H9 (cell line): Measurements from ENCODE around the gene WDR27. TPM values are rescaled to one million over a fixed set of nuclear protein-coding genes. Genes with fewer than 3 reads are reported as not detected.

Experiments used
- DNase-seq: peaks from one replicate; pipeline ENCODE4 v3.0.0-alpha.2; 2017
- H2AFZ ChIP-seq: one replicate; pipeline ENCODE4 v1.6.1; 2013; ENCODE audit warnings: mild to moderate bottlenecking, low read length, control low read depth, moderate library complexity
- H2AK5ac ChIP-seq: 2 replicates; pipeline ENCODE4 v1.6.1; 2013; ENCODE audit warnings: low read length, control low read depth, mixed read lengths; ENCODE audit not compliant: insufficient read length
- H2BK120ac ChIP-seq: one replicate; pipeline ENCODE4 v1.6.1; 2013; ENCODE audit warnings: low read depth, mild to moderate bottlenecking, low read length, control low read depth, inconsistent platforms; ENCODE audit not compliant: poor library complexity, severe bottlenecking
- H2BK12ac ChIP-seq: 2 replicates; pipeline ENCODE4 v1.6.1; 2013; ENCODE audit warnings: low read length, control low read depth, mixed read lengths, low read depth; ENCODE audit not compliant: insufficient read length
- H2BK15ac ChIP-seq: 2 replicates; pipeline ENCODE4 v1.6.1; 2013; ENCODE audit warnings: low read depth, low read length, control low read depth
- H2BK20ac ChIP-seq: one replicate; pipeline ENCODE4 v1.6.1; 2013; ENCODE audit warnings: low read depth, mild to moderate bottlenecking, low read length, control low read depth, inconsistent platforms; ENCODE audit not compliant: poor library complexity, severe bottlenecking
- H2BK5ac ChIP-seq: 2 replicates; pipeline ENCODE4 v1.6.1; 2013; ENCODE audit warnings: low read length, control low read depth, mixed read lengths; ENCODE audit not compliant: insufficient read length
- H3K14ac ChIP-seq: 2 replicates; pipeline ENCODE4 v1.6.1; 2013; ENCODE audit warnings: low read length, control low read depth; ENCODE audit not compliant: insufficient read depth
- H3K18ac ChIP-seq: 2 replicates; pipeline ENCODE4 v1.6.1; 2013; ENCODE audit warnings: low read depth, mild to moderate bottlenecking, mixed read lengths, low read length, control low read depth; ENCODE audit not compliant: insufficient read length
- H3K23ac ChIP-seq: 2 replicates; pipeline ENCODE4 v1.6.1; 2013; ENCODE audit warnings: low read length, control low read depth, mixed read lengths, low read depth; ENCODE audit not compliant: insufficient read length
- H3K23me2 ChIP-seq: 2 replicates; pipeline ENCODE4 v1.6.1; 2013; ENCODE audit warnings: low read depth, mild to moderate bottlenecking, mixed read lengths, low read length, control low read depth; ENCODE audit not compliant: insufficient read length, poor library complexity, severe bottlenecking
- H3K27ac ChIP-seq: 2 replicates; pipeline ENCODE4 v1.5.1; 2013; ENCODE audit warnings: low read length, control low read depth, mixed read lengths, low read depth; ENCODE audit not compliant: insufficient read length
- H3K27me3 ChIP-seq: 2 replicates; pipeline ENCODE4 v1.6.1; 2013; ENCODE audit warnings: low read length, control low read depth, inconsistent platforms; ENCODE audit not compliant: insufficient read depth
- H3K4ac ChIP-seq: 2 replicates; pipeline ENCODE4 v1.6.1; 2013; ENCODE audit warnings: low read depth, mild to moderate bottlenecking, control low read depth, inconsistent platforms, low read length, moderate library complexity
- H3K4me1 ChIP-seq: 2 replicates; pipeline ENCODE4 v1.6.1; 2013; ENCODE audit warnings: low read length, control low read depth, inconsistent platforms; ENCODE audit not compliant: insufficient read depth
- H3K4me2 ChIP-seq: 2 replicates; pipeline ENCODE4 v1.6.1; 2013; ENCODE audit warnings: low read length, control low read depth, mixed read lengths; ENCODE audit not compliant: insufficient read length, insufficient read depth
- H3K56ac ChIP-seq: 2 replicates; pipeline ENCODE4 v1.6.1; 2013; ENCODE audit warnings: low read depth, mild to moderate bottlenecking, mixed read lengths, low read length, control low read depth; ENCODE audit not compliant: insufficient read length
- H3K79me1 ChIP-seq: 2 replicates; pipeline ENCODE4 v1.6.1; 2013; ENCODE audit warnings: low read depth, mild to moderate bottlenecking, moderate library complexity, low read length, control low read depth, inconsistent platforms; ENCODE audit not compliant: insufficient read depth, poor library complexity, severe bottlenecking
- H3K79me2 ChIP-seq: 2 replicates; pipeline ENCODE4 v1.6.1; 2013; ENCODE audit warnings: low read length, control low read depth, inconsistent platforms; ENCODE audit not compliant: insufficient read depth
- H3K9ac ChIP-seq: 2 replicates; pipeline ENCODE4 v1.6.1; 2013; ENCODE audit warnings: low read length, control low read depth, mixed read lengths; ENCODE audit not compliant: insufficient read length; ENCODE audit errors: extremely low read depth
- H3K9me3 ChIP-seq: one replicate; pipeline ENCODE4 v1.6.1; 2013; ENCODE audit warnings: low read depth, low read length, inconsistent platforms; ENCODE audit not compliant: control insufficient read depth
- H3T11ph ChIP-seq: one replicate; pipeline ENCODE4 v1.6.1; 2013; ENCODE audit warnings: mild to moderate bottlenecking, low read length, control low read depth, inconsistent platforms
- H4K20me1 ChIP-seq: one replicate; pipeline ENCODE4 v1.6.1; 2013; ENCODE audit not compliant: control insufficient read depth, insufficient read length, insufficient read depth
- H4K5ac ChIP-seq: 2 replicates; pipeline ENCODE4 v1.6.1; 2013; ENCODE audit warnings: low read depth, mild to moderate bottlenecking, mixed read lengths, low read length, control low read depth; ENCODE audit not compliant: insufficient read length
- H4K8ac ChIP-seq: replicated peaks from 2 replicates; pipeline ENCODE4 v1.6.1; 2013; ENCODE audit warnings: low read length, control low read depth, mixed read lengths, low read depth; ENCODE audit not compliant: insufficient read length
- H4K91ac ChIP-seq: 2 replicates; pipeline ENCODE4 v1.6.1; 2013; ENCODE audit warnings: low read depth, mild to moderate bottlenecking, moderate library complexity, mixed read lengths, low read length, control low read depth; ENCODE audit not compliant: insufficient read length
- H3K27ac Mint-ChIP-seq, 3 experiments: 2 replicates in 2 of 3; 3 replicates in 1 of 3; pipeline ENCODE4 v1.8.0; 2020 to 2021; ENCODE audit warnings: mixed read lengths in 3 of 3, mild to moderate bottlenecking in 1 of 3, moderate library complexity in 1 of 3
- H3K27me3 Mint-ChIP-seq: 2 replicates; pipeline ENCODE4 v1.8.0; 2021; ENCODE audit warnings: low read depth, mild to moderate bottlenecking, moderate library complexity, mixed read lengths
- H3K36me3 Mint-ChIP-seq, 3 experiments: 2 replicates in 2 of 3; 3 replicates in 1 of 3; pipeline ENCODE4 v1.8.0; 2020 to 2021; ENCODE audit warnings: low read depth in 3 of 3, mixed read lengths in 3 of 3; ENCODE audit not compliant: insufficient read depth in 1 of 3
- H3K4me1 Mint-ChIP-seq, 2 experiments: 2 replicates each; pipeline ENCODE4 v1.8.0; 2020; ENCODE audit warnings: mixed read lengths in 2 of 2
- H3K4me3 Mint-ChIP-seq, 2 experiments: 2 replicates in 1 of 2; 3 replicates in 1 of 2; pipeline ENCODE4 v1.8.0; 2020 to 2021; ENCODE audit warnings: mild to moderate bottlenecking in 2 of 2, mixed read lengths in 2 of 2, moderate library complexity in 1 of 2
- H3K9me3 Mint-ChIP-seq, 2 experiments: 2 replicates in 1 of 2; 3 replicates in 1 of 2; pipeline ENCODE4 v1.8.0; 2020; ENCODE audit warnings: mild to moderate bottlenecking in 2 of 2, mixed read lengths in 2 of 2, moderate library complexity in 1 of 2
- total RNA-seq: library from RNA; stranded (reverse); gene quantifications from 2 replicates; pipeline ENCODE4 v1.2.1, GENCODE V29; 2021
- TF ChIP-seq, protein P1 (sequence below): fragments of 200-600 bp; sonication (generic); conservative IDR thresholded peaks from 3 replicates; pipeline ENCODE4 v1.8.0; 2021; ENCODE audit warnings: antibody characterized with exemption, mild to moderate bottlenecking

WDR27 gene
- total RNA-seq, 1 experiment from 2014 or later, result 48.7 TPM

DNA sequence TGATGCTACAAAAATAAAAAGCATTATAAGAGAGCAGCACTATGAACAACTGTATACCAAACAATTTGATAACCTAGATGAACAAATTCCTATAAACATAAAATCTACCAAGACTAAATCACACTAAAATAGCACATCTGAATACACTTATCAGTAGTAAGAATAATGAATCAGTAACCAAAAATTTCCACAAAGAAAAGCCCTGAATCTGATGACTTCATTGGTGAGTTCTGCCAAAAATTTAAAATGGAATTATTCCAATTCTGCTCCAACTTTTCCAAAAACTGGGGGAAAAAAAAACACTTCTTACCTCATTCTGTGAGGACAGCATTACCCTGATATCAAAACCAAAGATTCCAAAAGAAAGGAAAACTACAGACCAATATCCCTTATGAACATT is 206.2 kb downstream of the WDR27 start:
- TF ChIP-seq, protein P1, sequence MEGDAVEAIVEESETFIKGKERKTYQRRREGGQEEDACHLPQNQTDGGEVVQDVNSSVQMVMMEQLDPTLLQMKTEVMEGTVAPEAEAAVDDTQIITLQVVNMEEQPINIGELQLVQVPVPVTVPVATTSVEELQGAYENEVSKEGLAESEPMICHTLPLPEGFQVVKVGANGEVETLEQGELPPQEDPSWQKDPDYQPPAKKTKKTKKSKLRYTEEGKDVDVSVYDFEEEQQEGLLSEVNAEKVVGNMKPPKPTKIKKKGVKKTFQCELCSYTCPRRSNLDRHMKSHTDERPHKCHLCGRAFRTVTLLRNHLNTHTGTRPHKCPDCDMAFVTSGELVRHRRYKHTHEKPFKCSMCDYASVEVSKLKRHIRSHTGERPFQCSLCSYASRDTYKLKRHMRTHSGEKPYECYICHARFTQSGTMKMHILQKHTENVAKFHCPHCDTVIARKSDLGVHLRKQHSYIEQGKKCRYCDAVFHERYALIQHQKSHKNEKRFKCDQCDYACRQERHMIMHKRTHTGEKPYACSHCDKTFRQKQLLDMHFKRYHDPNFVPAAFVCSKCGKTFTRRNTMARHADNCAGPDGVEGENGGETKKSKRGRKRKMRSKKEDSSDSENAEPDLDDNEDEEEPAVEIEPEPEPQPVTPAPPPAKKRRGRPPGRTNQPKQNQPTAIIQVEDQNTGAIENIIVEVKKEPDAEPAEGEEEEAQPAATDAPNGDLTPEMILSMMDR, result no peak
- no peak overlapping the region for H3K14ac ChIP-seq
- no peaks in the 10 kb centered on the region for H3K4me1 ChIP-seq
- H3K27me3 Mint-ChIP-seq, result no peaks in the 10 kb centered on the region
- no peak overlapping the region for H2BK20ac ChIP-seq
- no peak for DNase-seq
- H3K23me2 ChIP-seq, result no peaks in the 10 kb centered on the region
- no peak overlapping the region for H3T11ph ChIP-seq
- no peak overlapping the region for H3K18ac ChIP-seq
- H3K27me3 ChIP-seq, result no peaks in the 10 kb centered on the region
- H2BK120ac ChIP-seq, result no peak overlapping the region
- no peaks in the 10 kb centered on the region for H3K79me1 ChIP-seq
- no peak overlapping the region for H2AK5ac ChIP-seq
- H3K4me1 Mint-ChIP-seq, result 0 out of 4 replicates have a peak, but pooled peaks cover 0 to 2% of the 10 kb centered on the region in 2 experiments
- H4K5ac ChIP-seq, result no peak overlapping the region
- H3K79me2 ChIP-seq, result no peaks in the 10 kb centered on the region
- H4K20me1 ChIP-seq, result no peaks in the 10 kb centered on the region
- no peak overlapping the region for H4K91ac ChIP-seq
- no peak overlapping the region for H2BK15ac ChIP-seq
- H3K36me3 Mint-ChIP-seq, result no peaks in the 10 kb centered on the region
- no peak overlapping the region for H3K56ac ChIP-seq
- H2AFZ ChIP-seq, result no peak overlapping the region
- H3K9me3 ChIP-seq, result no peaks in the 10 kb centered on the region
- no peak overlapping the region for H4K8ac ChIP-seq
- H3K9me3 Mint-ChIP-seq, result no peaks in the 10 kb centered on the region
- no peak overlapping the region for H3K4ac ChIP-seq
- H3K27ac Mint-ChIP-seq, result no peak overlapping the region
- H2BK12ac ChIP-seq, result no peak overlapping the region
- H3K23ac ChIP-seq, result no peak overlapping the region
- no peak overlapping the region for H3K9ac ChIP-seq
- H3K4me2 ChIP-seq, result no peak overlapping the region
- no peak overlapping the region for H3K4me3 Mint-ChIP-seq
- no peak overlapping the region for H2BK5ac ChIP-seq
- H3K27ac ChIP-seq, result no peak overlapping the region
